Hematopoietic multipotent progenitor cell (in vitro differentiated cells): ENCODE results near the gene KCNMA1. TPM values are rescaled to one million over a fixed set of nuclear protein-coding genes. Genes with fewer than 3 reads are reported as not detected.

Experiments used
- DNase-seq, 3 donors: peaks; one replicate each; pipeline ENCODE4 v3.0.0-alpha.2; 2011 to 2015; ENCODE audit warnings: low read depth in 2 of 3, low spot score in 2 of 3
- total RNA-seq: library from RNA; depleted of rRNA; stranded (reverse); fragments of >200 nt; gene quantifications from one replicate; pipeline ENCODE4 v1.2.3, GENCODE V29; 2012

KCNMA1 gene
- total RNA-seq, 1 donor: 0.27 TPM

GRCh38 chr10:77082601-77083252 lies 554.9 kb downstream of the KCNMA1 start:
- no peak for DNase-seq

- no peak for DNase-seq
These were observed 556.1 kb downstream of the KCNMA1 start for GRCh38 chr10:77081481-77081891.

GRCh38 chr10:77080361-77081027 lies 557.1 kb downstream of the KCNMA1 start:
- no peak for DNase-seq

- DNase-seq: no peak
These were observed 557.9 kb downstream of the KCNMA1 start for GRCh38 chr10:77079592-77080300.

GRCh38 chr10:77077316-77077945 lies 560.2 kb downstream of the KCNMA1 start:
- DNase-seq: no peak

- no peak for DNase-seq
These were observed 561.7 kb downstream of the KCNMA1 start for GRCh38 chr10:77075926-77076325.

GRCh38 chr10:77074104-77074624 lies 563.4 kb downstream of the KCNMA1 start:
- no peak for DNase-seq

DNA sequence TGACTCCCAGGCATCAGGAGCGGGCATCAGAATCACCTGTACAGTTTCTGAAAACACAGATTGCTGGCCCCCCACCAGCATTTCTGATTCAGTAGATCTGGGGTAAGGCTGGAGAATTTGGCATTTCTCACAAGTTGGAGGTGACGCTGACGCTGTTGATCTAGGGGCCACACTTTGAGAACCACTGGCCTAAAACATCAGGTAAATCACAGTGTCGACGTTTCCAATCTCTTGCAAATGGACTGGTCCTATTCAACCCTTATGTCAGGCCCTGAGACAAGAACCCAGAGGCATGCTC lies 564.0 kb downstream of the KCNMA1 start:
- DNase-seq: no peak

DNA sequence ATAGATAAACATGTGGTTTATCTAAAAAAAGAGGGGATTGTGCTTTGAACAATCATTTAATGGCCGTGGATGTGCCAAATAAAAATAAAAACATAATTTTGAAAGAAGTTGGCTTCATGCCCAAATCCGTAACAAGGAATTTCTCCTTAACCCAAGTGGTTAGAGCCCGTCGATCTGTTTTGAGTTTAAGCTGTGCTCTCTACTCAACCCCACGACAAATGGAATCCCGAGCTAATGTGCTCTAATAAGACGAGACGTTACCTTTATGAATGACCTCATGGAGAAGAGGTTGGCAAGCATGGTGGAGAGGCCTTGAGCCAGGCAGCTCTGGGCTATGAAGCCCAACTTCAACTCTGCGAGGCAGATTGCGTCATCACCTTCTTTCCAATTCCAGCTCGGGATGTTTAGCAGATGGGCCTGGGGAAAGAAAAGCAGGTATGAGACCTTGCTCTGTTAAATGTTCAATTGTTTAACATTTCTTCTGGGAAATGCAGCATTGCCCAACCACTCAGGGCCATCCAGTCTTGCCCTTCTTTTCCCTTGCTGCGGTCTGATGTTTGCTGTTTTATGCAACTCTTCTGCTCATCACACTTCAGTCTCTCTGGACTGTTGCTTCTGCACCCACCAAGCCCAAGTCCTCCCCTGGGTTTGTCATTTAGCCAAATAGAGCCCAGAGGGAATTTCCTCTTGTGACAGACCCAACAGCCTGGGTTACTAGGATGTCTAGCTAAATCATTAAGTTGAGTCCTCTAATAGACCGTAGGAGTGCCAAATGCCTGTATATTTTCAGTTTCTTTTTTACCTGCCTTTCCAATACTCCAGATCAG lies 564.6 kb downstream of the KCNMA1 start:
- DNase-seq: no peak

- DNase-seq: no peak
These were observed 565.2 kb downstream of the KCNMA1 start for GRCh38 chr10:77072361-77072835.

GRCh38 chr10:77071956-77072355 lies 565.7 kb downstream of the KCNMA1 start:
- DNase-seq: no peak

DNA sequence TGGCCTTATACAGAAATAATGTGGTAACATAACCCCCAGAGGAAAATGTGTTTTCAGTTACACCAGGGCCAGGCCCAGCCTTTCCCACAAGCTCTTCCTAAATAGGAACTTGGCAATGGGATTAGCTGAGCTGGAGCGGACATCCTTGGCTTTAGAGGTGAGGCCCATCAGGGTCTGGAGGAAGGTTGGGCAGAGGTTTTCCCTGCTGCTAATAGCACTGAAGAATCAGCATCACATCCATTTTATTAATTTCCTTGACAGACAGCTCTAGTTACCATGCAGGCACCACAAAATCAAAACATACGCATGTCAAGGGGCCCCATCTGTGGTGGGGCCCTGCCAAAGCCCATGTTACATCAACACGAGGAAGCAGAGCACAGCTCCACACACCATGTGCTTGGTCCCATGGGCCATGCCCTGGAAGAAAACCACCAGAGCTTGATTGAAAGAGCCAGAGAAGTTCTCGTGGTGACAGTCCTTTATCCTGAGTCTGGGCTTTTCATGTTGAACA lies 566.6 kb downstream of the KCNMA1 start:
- no peak for DNase-seq

DNA sequence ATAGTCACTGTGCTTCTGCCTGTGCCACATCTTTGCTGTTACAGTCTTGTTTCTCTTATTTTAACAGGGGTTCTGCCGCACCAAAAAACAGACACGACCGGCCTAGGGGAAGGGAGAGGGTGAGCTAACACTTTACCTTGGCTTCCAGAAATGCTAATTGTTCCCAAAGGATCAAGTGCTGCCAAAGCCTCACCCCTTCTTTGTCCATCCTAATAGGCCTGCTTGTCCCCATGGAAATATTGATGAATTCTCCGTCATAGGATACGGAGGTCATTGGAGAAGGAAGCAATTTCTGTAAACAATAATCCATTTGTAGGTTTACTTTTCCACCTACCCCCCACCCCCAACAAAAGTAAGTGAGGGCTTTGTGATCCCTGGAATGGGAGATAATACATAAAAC lies 567.3 kb downstream of the KCNMA1 start:
- no peak for DNase-seq

- DNase-seq: no peak
These were observed 568.6 kb downstream of the KCNMA1 start for GRCh38 chr10:77068969-77069368.

GRCh38 chr10:77068272-77068671 lies 569.3 kb downstream of the KCNMA1 start:
- DNase-seq: no peak

DNA sequence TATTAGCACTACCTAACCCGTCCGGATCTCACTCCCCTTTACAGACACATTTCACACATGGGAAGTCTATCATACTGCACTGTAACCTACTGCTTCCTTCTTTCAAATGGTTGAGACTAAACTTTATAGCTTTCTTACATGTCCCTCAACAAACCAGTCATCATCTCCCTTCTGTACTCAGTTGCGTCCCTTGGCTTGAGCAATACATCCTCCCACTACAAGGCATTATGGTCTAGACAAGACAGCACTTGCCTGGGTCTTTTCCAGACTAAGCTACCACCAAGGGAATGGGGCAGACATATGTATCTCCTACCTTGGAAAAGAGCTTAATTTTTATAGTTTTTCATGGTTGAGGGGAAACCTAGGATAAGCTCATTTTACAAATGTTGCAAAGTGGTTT lies 575.2 kb downstream of the KCNMA1 start:
- no peak for DNase-seq

- no peak for DNase-seq
These were observed 576.7 kb downstream of the KCNMA1 start for GRCh38 chr10:77060913-77061312.

- DNase-seq: no peak
These were observed 581.0 kb downstream of the KCNMA1 start for GRCh38 chr10:77056650-77057049.

DNA sequence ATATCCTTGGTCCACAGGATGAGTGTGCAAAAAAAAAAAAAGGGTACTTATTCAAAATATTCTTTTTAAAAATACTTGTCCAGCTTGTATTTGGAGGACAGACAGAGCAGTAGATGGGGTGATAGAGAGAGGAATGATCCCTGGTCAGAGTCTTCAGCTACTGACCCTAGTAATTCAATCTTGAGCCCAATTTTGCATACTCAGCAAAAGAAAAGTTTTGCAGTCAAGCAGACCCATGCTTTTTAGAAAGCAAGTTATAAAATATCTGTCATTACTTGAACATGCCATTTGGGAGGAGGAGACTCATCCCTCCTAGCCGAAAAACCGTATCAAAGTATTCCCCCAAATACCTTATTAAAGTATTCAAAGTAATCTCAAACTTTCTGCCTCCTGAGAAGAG lies 585.0 kb downstream of the KCNMA1 start:
- DNase-seq: no peak

GRCh38 chr10:77051837-77052236 lies 585.8 kb downstream of the KCNMA1 start:
- no peak for DNase-seq
